Measurements from ENCODE around the gene DIPK2B. TPM values are rescaled to one million over a fixed set of nuclear protein-coding genes. Genes with fewer than 3 reads are reported as not detected.

The DIPK2B gene
- polyA plus RNA-seq, 1 experiment, result not detected

GRCh38 chrX:45230410-45230809 lies 29.7 kb upstream of the DIPK2B start:
- DNase-seq (ENCODE audit: low read depth), result no peak
- ChIA-PET CTCF (interaction anchor here (0.6 kb wide), 1 partner anchor 8 kb away, joined by 3 read pairs; no protein-coding TSS in a partner anchor), POLR2A (no interaction called here)
- Histone ChIP-seq H3K27me3 (ENCODE audit: control insufficient read depth, insufficient read depth, low read length) (no peaks in the 10 kb centered on the region), H3K36me3 (ENCODE audit: control insufficient read depth, insufficient read depth, low read length) (no peaks in the 10 kb centered on the region), H3K4me3 (ENCODE audit: low read depth, low read length) (no peak overlapping the region)
- TF ChIP-seq, protein P1, sequence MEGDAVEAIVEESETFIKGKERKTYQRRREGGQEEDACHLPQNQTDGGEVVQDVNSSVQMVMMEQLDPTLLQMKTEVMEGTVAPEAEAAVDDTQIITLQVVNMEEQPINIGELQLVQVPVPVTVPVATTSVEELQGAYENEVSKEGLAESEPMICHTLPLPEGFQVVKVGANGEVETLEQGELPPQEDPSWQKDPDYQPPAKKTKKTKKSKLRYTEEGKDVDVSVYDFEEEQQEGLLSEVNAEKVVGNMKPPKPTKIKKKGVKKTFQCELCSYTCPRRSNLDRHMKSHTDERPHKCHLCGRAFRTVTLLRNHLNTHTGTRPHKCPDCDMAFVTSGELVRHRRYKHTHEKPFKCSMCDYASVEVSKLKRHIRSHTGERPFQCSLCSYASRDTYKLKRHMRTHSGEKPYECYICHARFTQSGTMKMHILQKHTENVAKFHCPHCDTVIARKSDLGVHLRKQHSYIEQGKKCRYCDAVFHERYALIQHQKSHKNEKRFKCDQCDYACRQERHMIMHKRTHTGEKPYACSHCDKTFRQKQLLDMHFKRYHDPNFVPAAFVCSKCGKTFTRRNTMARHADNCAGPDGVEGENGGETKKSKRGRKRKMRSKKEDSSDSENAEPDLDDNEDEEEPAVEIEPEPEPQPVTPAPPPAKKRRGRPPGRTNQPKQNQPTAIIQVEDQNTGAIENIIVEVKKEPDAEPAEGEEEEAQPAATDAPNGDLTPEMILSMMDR (IDR thresholded peaks at IDR 0.05; ENCODE audit: insufficient read depth, low read depth, low read length), result no peak

DNA sequence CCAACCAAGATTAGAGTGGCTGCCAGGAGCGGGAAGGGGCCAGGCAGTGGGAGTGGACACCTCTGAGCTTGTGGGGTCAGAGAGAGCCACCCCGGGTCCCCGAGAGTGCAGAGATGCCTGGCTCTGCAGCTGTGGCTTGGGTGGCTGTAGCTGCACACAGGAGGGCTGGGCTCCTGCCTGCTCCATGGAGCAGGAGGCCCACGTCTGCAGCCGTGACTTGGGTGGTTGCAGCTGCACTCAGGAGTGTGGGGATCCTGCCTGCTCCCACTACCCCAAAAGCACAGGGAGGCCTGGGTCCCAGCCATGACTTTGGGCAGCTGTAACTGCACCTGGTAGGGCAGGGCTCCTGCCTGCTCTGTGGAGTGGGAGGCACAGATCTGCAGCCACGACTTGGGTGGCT lies 28.7 kb upstream of the DIPK2B start:
- POLR2A ChIA-PET, result no interaction called here
- no peak for DNase-seq (ENCODE audit: low read depth)
- Histone ChIP-seq H3K27me3 (ENCODE audit: control insufficient read depth, insufficient read depth, low read length) (no peaks in the 10 kb centered on the region), H3K4me3 (ENCODE audit: low read depth, low read length) (no peak overlapping the region), H3K36me3 (ENCODE audit: control insufficient read depth, insufficient read depth, low read length) (no peaks in the 10 kb centered on the region)
- TF ChIP-seq, protein P1 (IDR thresholded peaks at IDR 0.05; ENCODE audit: insufficient read depth, low read depth, low read length), result no peak
- CTCF ChIA-PET, result no interaction called here

- Histone ChIP-seq H3K4me3 (ENCODE audit: low read depth, low read length) (no peak overlapping the region), H3K27me3 (ENCODE audit: control insufficient read depth, insufficient read depth, low read length) (no peaks in the 10 kb centered on the region), H3K36me3 (ENCODE audit: control insufficient read depth, insufficient read depth, low read length) (no peaks in the 10 kb centered on the region)
- TF ChIP-seq, protein P1 (IDR thresholded peaks at IDR 0.05; ENCODE audit: insufficient read depth, low read depth, low read length), result no peak
- CTCF ChIA-PET, result no interaction called here
- POLR2A ChIA-PET, result no interaction called here
- no peak for DNase-seq (ENCODE audit: low read depth)
These were observed 27.4 kb upstream of the DIPK2B start for GRCh38 chrX:45228126-45228525.

- ChIA-PET POLR2A (no interaction called here), CTCF (no interaction called here)
- H3K36me3 ChIP-seq (ENCODE audit: control insufficient read depth, insufficient read depth, low read length), result no peaks in the 10 kb centered on the region
- H3K4me3 ChIP-seq (ENCODE audit: low read depth, low read length), result no peak overlapping the region
- H3K27me3 ChIP-seq (ENCODE audit: control insufficient read depth, insufficient read depth, low read length), result no peaks in the 10 kb centered on the region
- TF ChIP-seq, protein P1 (IDR thresholded peaks at IDR 0.05; ENCODE audit: insufficient read depth, low read depth, low read length), result no peak
- no peak for DNase-seq (ENCODE audit: low read depth)
These were observed 7.6 kb upstream of the DIPK2B start for GRCh38 chrX:45208121-45208856.

DNA sequence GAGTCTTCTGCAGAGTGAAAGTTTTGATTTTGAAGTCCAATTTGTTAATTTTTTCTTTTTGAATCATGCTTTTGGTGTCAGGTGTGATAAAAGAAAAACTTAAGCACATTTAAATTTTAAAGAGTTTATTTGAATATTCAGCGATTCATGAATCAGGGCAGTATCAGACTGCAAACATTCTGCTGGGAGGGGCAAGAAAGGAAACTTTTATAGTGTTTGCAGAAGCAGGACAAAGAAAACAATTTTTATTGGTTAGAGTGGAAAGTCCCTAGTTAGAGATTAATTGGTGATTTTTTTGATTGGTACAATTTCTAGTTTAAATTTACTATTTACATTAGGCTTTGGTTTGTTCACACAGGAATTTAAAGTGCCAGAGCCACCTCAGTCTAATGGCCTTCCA lies 1.5 kb upstream of the DIPK2B start:
- POLR2A ChIA-PET, result no interaction called here
- no peaks in the 10 kb centered on the region; the same call in 1 of the 2 replicates for H3K27me3 ChIP-seq (ENCODE audit: control insufficient read depth, insufficient read depth, low read length)
- CTCF ChIA-PET, result no interaction called here
- H3K4me3 ChIP-seq (ENCODE audit: low read depth, low read length), result no peak overlapping the region
- TF ChIP-seq, protein P1 (IDR thresholded peaks at IDR 0.05; ENCODE audit: insufficient read depth, low read depth, low read length), result no peak
- H3K36me3 ChIP-seq (ENCODE audit: control insufficient read depth, insufficient read depth, low read length), result no peaks in the 10 kb centered on the region
- DNase-seq (ENCODE audit: low read depth), result no peak

Data from BJ (cell line).